Caco-2 (cell line): ENCODE data around the gene ARHGEF12. TPM values are rescaled to one million over a fixed set of nuclear protein-coding genes. Genes with fewer than 3 reads are reported as not detected.
A peak's percentile ranks its signal among the peaks of the same experiment; 100 is the strongest.

ENCODE experiments used
- BruUV-seq: library from RNA; stranded (reverse); fragments of 400-500 nt; replicated peaks from 2 replicates; lab custom pipeline; 2021; lab: Mats Ljungman, UMichigan
- CTCF ChIA-PET: fragments of 300-600 bp; sonication (Branson Sonifier 250); formaldehyde crosslinking; loops from one replicate; lab custom pipeline; 2022; ENCODE audit warnings: antibody characterized with exemption; lab: Charles Lee
- POLR2A ChIA-PET: fragments of 300-600 bp; sonication (Branson Sonifier 250); formaldehyde crosslinking; loops from one replicate; lab custom pipeline; 2022; ENCODE audit warnings: antibody characterized with exemption; lab: Charles Lee
- DNase-seq, 2 experiments: peaks; one replicate each; pipeline versions ENCODE4 v3.0.0 to v3.0.0-alpha.2; 2020 to 2022
- H3K27me3 ChIP-seq: replicated peaks from 2 replicates; pipeline ENCODE4 v1.6.0; 2011; ENCODE audit warnings: low read length; ENCODE audit not compliant: control insufficient read depth, insufficient read depth
- H3K36me3 ChIP-seq: 2 replicates; pipeline ENCODE4 v1.5.1; 2011; ENCODE audit warnings: low read length; ENCODE audit not compliant: control insufficient read depth, insufficient read depth
- H3K4me1 ChIP-seq: fragments of 250-450 bp; sonication (Bioruptor Pico); 2 replicates; pipeline ENCODE4 v1.5.1; 2020; ENCODE audit warnings: mild to moderate bottlenecking
- H3K4me3 ChIP-seq: 2 replicates; pipeline ENCODE4 v1.5.1; 2011; ENCODE audit warnings: low read depth, mild to moderate bottlenecking, control low read depth, low read length
- H3K9me3 ChIP-seq: fragments of 250-450 bp; sonication (Bioruptor Pico); 2 replicates; pipeline ENCODE4 v1.5.1; 2020; ENCODE audit warnings: mild to moderate bottlenecking, moderate library complexity
- H3K27ac Mint-ChIP-seq: one replicate; pipeline ENCODE4 v1.8.0; 2022; ENCODE audit warnings: mixed read lengths; ENCODE audit not compliant: unreplicated experiment
- H3K27me3 Mint-ChIP-seq: one replicate; pipeline ENCODE4 v1.8.0; 2022; ENCODE audit warnings: mixed read lengths; ENCODE audit not compliant: insufficient read depth, unreplicated experiment
- H3K36me3 Mint-ChIP-seq: one replicate; pipeline ENCODE4 v1.8.0; 2022; ENCODE audit warnings: mild to moderate bottlenecking, mixed read lengths; ENCODE audit not compliant: insufficient read depth, unreplicated experiment
- H3K4me1 Mint-ChIP-seq: one replicate; pipeline ENCODE4 v1.8.0; 2022; ENCODE audit warnings: low read depth, mixed read lengths; ENCODE audit not compliant: unreplicated experiment
- H3K4me3 Mint-ChIP-seq: one replicate; pipeline ENCODE4 v1.8.0; 2022; ENCODE audit warnings: mild to moderate bottlenecking, moderate library complexity, mixed read lengths; ENCODE audit not compliant: unreplicated experiment
- H3K9me3 Mint-ChIP-seq: one replicate; pipeline ENCODE4 v1.8.0; 2022; ENCODE audit warnings: mixed read lengths; ENCODE audit not compliant: unreplicated experiment
- CTCF ChIP-seq, 2 experiments: fragments of 200-600 bp in 1 of 2; IDR thresholded peaks; 1 replicate in 1 of 2; 2 replicates in 1 of 2; pipeline versions ENCODE4 v1.5.1 to v1.8.0; 2011 to 2022; ENCODE audit warnings: antibody characterized with exemption in 1 of 2, control low read depth in 1 of 2, inconsistent platforms in 1 of 2, low read depth in 1 of 2, low read length in 1 of 2, mild to moderate bottlenecking in 1 of 2, moderate library complexity in 1 of 2; ENCODE audit not compliant: insufficient read depth in 1 of 2, severe bottlenecking in 1 of 2, unreplicated experiment in 1 of 2
- intact Hi-C: fragments of 100-400 bp; cut with micrococcal nuclease; formaldehyde crosslinking; loops from one replicate; pipeline ENCODE4 v1.10.0; 2022; ENCODE audit not compliant: unreplicated experiment
- total RNA-seq: library from RNA; stranded (reverse); gene quantifications from 2 replicates; pipeline ENCODE4 v1.2.3, GENCODE V29; 2022

The ARHGEF12 gene
- total RNA-seq, 1 experiment from 2014 or later: 89.3 TPM

- Mint-ChIP-seq H3K27me3 (no peaks in the 10 kb centered on the region), H3K27ac (no peak overlapping the region), H3K4me3 (no peak overlapping the region), H3K36me3 (no peaks in the 10 kb centered on the region), H3K4me1 (peaks cover 16% of the 10 kb centered on the region), H3K9me3 (no peaks in the 10 kb centered on the region)
- peaks cover 24% of the 10 kb centered on the region for H3K4me1 ChIP-seq
- no TSS peak for BruUV-seq
- no peaks in the 10 kb centered on the region for H3K9me3 ChIP-seq
- CTCF ChIA-PET: interaction anchor here (3.1 kb wide), 1 partner anchor 15 kb away, joined by 20 read pairs; no protein-coding TSS in a partner anchor
- no peak overlapping the region for H3K4me3 ChIP-seq
- no peaks in the 10 kb centered on the region for H3K36me3 ChIP-seq
- DNase-seq: no peak
- H3K27me3 ChIP-seq: no peaks in the 10 kb centered on the region
- POLR2A ChIA-PET: no interaction called here
- intact Hi-C loops: no loop called here
- TF ChIP-seq CTCF (IDR thresholded peaks at IDR 0.05; ENCODE audit: insufficient read depth in 1 of 2, low read depth in 1 of 2, low read length in 1 of 2, severe bottlenecking in 1 of 2, unreplicated experiment in 1 of 2): no peak
Observed at GRCh38 chr11:120318906-120319305, 17.3 kb upstream of the ARHGEF12 start.

- intact Hi-C loops: no loop called here
- peaks cover 2% of the 10 kb centered on the region for H3K27me3 Mint-ChIP-seq
- H3K9me3 ChIP-seq: no peaks in the 10 kb centered on the region
- CTCF ChIA-PET: interaction anchor here (0.6 to 2.7 kb wide), 2 partner anchors 11 to 22 kb away, joined by 3 to 9 read pairs; partner anchors contain the start of gene ARHGEF12
- H3K27ac Mint-ChIP-seq: peak within 1 kb of the TSS; percentile 67
- peak within 1 kb of the TSS; percentile 78 for H3K4me3 Mint-ChIP-seq
- peak in 1 of 2 experiments; percentile 57 for TF ChIP-seq CTCF (IDR thresholded peaks at IDR 0.05; ENCODE audit: insufficient read depth in 1 of 2, low read depth in 1 of 2, low read length in 1 of 2, severe bottlenecking in 1 of 2, unreplicated experiment in 1 of 2)
- BruUV-seq: no TSS peak
- POLR2A ChIA-PET: interaction anchor here (0.6 to 0.8 kb wide), 2 partner anchors 22 to 600 kb away, joined by 3 read pairs; no protein-coding TSS in a partner anchor
- H3K36me3 ChIP-seq: no peaks in the 10 kb centered on the region
- peak; percentile 86 to 91 for DNase-seq
- H3K9me3 Mint-ChIP-seq: no peaks in the 10 kb centered on the region
- peaks cover 6% of the 10 kb centered on the region for H3K36me3 Mint-ChIP-seq
- H3K4me3 ChIP-seq: peak within 1 kb of the TSS; percentile 88
- H3K4me1 ChIP-seq: peaks cover 26% of the 10 kb centered on the region
- peaks cover 19% of the 10 kb centered on the region for H3K4me1 Mint-ChIP-seq
- no peaks in the 10 kb centered on the region for H3K27me3 ChIP-seq
Observed at GRCh38 chr11:120324932-120325810, 11.0 kb upstream of the ARHGEF12 start, which contains the start of gene TLCD5. Gene TLCD5 (plus strand): TSS chr11:120325299. CDS start chr11:120327442, 2,143 bp downstream.

GRCh38 chr11:120326228-120326627 is 10.0 kb upstream of the ARHGEF12 start:
- Histone ChIP-seq H3K36me3 (no peaks in the 10 kb centered on the region), H3K9me3 (no peaks in the 10 kb centered on the region), H3K4me3 (no peak overlapping the region; the same call in 1 of the 2 replicates), H3K4me1 (peaks cover 29% of the 10 kb centered on the region), H3K27me3 (no peaks in the 10 kb centered on the region)
- Mint-ChIP-seq H3K4me1 (peaks cover 27% of the 10 kb centered on the region), H3K9me3 (no peaks in the 10 kb centered on the region), H3K36me3 (peaks cover 8% of the 10 kb centered on the region), H3K4me3 (peak overlapping the region; percentile 78), H3K27me3 (peaks cover 2% of the 10 kb centered on the region), H3K27ac (peak overlapping the region; percentile 67)
- intact Hi-C loops: no loop called here
- TF ChIP-seq CTCF (IDR thresholded peaks at IDR 0.05; ENCODE audit: insufficient read depth in 1 of 2, low read depth in 1 of 2, low read length in 1 of 2, severe bottlenecking in 1 of 2, unreplicated experiment in 1 of 2): no peak
- no TSS peak for BruUV-seq
- CTCF ChIA-PET: interaction anchor here (0.6 to 2.7 kb wide), 3 partner anchors 10 to 23 kb away, joined by 3 to 9 read pairs (median 4); partner anchors contain the start of gene ARHGEF12
- DNase-seq: no peak
- POLR2A ChIA-PET: no interaction called here
